Stimulated activated CD4-positive, alpha-beta T cell treated with anti-CD3 and anti-CD28 coated beads, TNF-alpha, amount 100 ng/mL, for 24 hours (primary cell): ENCODE data around the gene IFT122.

Experiments used
- DNase-seq, 3 experiments: peaks; one replicate each; pipeline ENCODE4 v3.0.0-alpha.2; 2020; ENCODE audit warnings: low read depth in 3 of 3

IFT122 gene

GRCh38 chr3:129413687-129414506 lies 26.1 kb upstream of the IFT122 start:
- DNase-seq = no peak

DNA sequence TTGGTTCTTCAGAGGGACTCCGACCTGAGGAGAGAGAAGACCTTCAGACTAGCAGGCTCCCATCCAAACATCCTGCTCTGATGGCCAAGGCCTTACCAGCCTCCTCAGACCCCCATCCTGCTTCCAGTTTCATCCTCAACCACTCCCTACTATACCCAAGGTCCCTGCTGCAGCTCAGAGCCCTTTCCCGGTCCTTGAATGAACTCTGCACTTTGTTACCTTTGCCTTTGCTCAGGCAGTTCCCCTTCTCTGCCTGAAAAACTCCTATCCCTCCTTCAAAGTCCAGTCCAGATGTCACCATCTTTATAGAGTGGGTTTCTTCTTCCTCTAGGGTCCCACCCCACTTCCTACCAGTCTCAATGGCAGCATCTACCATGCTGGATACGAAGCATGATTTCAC lies 24.6 kb upstream of the IFT122 start:
- no peak for DNase-seq

DNA sequence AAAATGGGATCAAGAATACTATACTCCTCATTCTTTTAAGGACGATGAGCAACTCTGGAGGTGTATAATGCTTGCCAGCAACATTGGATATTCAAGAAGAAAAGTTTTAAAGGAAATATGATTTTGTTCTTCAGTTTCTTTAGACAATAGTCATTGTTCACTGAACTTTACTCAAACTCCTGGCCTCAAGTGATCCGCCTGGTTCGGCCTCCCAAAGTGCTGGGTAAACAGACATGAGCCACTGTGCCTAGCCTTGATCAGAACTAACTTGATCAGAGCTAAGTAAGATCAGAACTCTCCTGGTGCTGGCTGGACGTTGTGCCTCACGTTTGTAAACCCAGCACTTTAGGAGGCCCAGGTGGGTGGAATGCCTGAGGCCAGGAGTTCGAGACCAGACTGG lies 24.2 kb upstream of the IFT122 start:
- DNase-seq = no peak

- no peak for DNase-seq
Measured at GRCh38 chr3:129416415-129416814, 23.6 kb upstream of the IFT122 start.

- no peak for DNase-seq
Measured at GRCh38 chr3:129417326-129417725, 22.7 kb upstream of the IFT122 start.

GRCh38 chr3:129418041-129418973 lies 21.7 kb upstream of the IFT122 start:
- no peak for DNase-seq

DNA sequence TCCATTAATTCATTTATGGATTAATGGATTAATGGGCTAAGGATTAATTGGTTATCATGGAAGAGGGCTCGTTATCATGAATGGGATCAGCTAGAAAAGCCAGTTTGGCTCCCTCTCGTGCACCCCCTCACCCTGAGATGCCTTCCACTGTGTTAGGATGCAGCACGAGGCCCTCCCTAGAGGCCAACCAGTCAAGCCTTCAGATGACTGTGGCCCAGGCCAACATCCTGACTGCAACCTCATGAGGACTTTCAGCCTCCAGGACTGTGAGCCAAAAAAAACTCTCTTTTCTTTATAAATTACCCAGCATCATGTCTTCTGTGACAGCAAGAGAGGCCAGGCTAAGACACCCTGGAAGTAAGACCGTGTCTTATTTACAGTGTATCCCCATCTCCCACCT lies 20.5 kb upstream of the IFT122 start:
- DNase-seq = no peak

DNA sequence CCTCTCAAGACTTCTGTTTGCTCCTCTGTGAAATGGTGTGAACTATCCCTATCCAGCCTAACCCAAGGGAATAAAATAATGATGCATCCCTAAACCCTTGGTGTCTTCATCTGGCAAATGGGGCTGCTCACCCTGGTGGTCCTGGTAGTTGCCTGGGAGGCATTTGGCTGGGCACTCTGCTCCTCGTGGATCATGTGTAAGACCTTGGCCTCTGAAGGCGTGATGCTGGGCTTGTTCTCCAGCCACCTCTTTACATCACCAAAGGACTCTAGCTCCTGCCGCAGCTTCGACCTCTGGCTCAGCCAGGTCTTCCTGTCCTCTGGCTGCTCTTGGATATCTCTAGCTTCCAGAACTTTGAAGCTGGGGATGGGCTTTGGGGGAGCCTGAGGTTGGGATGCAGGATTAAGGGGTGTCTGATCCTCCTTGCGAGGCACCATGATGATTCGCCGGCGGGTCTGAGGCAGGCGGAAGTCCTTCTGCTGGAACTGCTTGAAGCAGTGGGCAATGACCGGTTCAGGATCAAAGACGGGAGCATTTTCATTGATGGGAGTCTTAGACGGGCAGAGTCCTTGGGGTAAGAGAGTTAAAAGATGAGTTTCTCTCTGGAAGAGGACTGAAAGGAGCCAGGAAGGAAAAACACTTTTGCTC lies 18.7 kb upstream of the IFT122 start:
- DNase-seq = no peak

DNA sequence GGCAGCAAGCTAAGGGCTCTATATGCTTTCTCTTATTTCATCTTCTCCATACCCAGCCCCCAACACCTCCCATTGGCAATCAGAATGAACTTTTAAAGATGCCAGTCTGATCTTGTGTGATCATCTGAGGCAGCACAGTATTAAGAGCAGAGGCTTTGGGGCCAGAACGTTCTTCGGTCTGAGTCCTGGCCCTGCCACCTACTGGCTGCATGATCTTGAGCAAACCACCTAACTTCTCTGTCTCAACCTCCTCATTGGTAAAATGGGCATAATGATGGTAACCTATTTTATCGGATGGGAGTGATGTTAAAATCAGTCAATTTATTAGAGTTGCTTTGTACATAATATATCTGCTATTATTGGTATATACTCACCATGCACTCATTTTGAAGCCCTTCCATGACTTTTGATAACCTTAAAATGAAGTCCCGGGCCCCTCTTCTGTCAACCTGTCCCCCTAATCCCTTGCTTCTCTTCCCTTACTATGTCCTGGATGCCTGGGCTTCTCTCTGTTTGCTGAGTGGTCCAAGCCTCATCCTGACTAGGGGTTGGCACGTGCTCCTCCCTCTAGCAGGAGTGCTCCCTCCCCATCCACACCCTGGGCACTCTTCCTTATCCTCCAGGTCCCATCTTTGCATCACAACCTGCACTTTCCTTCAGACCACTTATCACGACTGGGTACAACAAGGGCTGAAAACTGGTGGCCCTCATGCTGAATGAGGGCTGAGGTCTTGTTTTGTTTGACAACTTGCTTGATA lies 17.9 kb upstream of the IFT122 start:
- DNase-seq = no peak

DNA sequence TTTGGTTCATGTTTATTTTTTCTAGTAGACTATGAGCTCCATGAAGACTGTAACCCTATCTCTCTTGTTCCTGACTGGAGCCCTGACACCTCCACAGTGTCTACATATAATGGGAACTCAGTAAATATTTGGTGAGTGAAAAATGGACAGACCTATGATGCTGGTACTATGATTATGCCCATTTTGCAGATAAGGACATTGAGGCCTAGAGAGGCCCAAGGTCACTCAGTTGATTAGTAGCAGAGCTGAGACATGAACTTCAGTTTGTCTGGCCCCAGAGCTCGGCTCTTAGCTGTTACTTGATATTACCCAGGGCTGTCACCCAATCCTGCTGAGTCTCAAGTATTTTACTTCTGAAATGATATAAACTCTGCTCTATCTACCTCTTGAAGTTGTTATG lies 17.1 kb upstream of the IFT122 start:
- no peak for DNase-seq

DNA sequence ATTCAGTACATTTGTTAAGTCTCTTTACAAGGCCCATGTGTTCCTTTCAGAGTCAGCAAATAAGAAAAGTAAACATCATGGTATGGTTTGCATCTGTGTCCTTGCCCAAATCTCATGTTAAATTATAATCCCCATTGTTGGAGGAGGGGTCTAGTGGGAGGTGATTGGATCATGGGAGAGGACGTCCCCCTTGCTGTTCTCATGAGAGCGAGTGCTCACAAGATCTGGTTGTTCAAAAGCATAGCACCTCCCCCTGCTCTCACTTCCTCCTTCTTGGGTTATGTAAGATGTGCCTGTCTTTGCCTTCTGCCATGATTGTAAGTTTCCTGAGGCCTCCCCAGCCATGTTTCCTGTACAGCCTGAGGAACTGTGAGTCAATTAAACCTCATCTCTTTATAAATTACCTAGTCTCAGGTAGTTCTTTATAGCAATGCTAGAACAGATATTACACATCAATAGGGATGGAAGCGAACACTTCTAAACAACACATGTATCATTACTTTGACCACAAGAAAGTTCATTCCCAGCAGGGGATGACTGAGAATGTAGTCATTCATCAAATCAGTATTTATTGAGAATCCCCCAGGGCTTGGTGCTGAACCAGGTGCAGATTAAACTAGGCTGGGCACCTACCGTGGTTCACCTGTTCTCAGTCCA lies 15.7 kb upstream of the IFT122 start:
- DNase-seq = no peak

- DNase-seq = no peak
Measured at GRCh38 chr3:129425213-129425612, 14.8 kb upstream of the IFT122 start.

DNA sequence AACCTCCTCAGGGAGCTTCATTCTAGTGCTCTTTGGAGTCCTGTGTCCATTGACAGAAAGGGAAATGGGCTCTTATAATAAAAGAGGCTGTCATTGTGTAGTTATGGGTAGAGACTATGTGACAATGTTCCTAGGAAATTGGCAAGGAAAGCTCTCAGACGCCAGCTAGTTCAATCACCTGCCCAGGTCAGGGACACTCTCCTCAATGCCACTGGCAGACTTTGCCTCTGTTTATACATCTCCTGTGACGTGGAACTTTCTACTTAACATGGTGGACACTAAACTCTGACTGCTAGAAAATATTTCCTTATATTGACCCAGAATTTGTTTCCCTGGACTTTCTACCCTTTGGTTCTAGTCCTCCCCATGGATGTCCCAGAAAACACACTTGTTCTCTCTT lies 14.4 kb upstream of the IFT122 start:
- no peak for DNase-seq

GRCh38 chr3:129428007-129428375 lies 12.0 kb upstream of the IFT122 start:
- no peak for DNase-seq

DNA sequence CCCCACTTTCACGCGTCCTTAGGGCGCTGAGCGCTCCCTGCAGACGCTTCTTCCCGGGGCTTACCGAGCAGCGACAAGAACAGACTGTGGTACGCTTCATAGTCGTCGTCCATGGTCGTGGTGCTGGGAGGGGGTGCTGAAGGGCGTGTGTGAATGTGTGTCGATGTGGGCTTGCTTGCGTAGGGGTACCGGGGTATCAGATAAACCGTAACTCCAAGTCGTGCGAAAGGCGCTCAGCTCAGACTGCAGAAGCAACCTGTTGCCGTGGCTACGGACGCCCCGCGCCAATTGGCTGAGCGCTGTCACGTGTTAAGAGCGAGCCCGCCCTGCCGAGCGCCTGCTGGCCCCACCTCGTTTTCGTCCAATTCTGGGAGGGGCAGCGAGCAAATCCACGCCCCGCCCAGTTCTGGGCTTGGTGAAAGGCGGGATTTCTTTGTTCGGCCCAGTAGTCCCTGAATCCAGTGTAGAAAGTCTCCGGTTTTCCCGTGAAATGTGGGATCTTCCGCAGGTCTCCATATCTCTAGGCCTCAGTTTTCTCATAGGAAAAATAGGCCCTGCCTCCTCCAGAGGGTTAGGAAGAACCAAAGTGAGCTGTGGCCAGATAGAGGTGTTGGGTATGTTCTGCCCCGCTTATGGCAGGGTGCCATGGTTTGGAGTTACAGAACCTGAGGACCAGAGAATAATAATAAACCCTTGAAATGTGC lies 11.5 kb upstream of the IFT122 start, which contains the start of gene EFCAB12:
EFCAB12 (minus strand) TSS at position 261 of the 704 bp plus-strand sequence; CDS start at position 113, 148 bp downstream.
- peak; percentile 72 to 88 (median 76) for DNase-seq

GRCh38 chr3:129429080-129429451 lies 11.0 kb upstream of the IFT122 start:
- DNase-seq = no peak

DNA sequence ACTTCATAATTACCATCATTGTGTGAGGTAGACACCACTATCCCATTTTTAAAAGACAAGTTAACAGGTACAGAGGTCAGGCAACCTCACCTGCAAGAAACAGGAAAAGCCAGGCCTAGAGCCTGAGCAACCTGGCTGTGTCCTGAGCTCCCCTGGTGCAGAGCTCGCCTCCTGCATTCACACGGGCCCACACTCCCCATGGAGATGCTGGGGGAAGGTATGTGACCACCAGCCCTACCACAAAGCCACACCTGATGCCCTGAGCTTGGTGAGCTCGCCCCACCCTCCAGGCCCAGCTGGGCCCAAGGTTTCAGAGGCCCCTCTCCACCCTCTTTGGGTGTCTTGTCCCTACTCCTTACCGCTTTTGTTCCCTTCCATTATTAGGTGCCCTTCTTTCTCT lies 10.4 kb upstream of the IFT122 start:
- DNase-seq = no peak

DNA sequence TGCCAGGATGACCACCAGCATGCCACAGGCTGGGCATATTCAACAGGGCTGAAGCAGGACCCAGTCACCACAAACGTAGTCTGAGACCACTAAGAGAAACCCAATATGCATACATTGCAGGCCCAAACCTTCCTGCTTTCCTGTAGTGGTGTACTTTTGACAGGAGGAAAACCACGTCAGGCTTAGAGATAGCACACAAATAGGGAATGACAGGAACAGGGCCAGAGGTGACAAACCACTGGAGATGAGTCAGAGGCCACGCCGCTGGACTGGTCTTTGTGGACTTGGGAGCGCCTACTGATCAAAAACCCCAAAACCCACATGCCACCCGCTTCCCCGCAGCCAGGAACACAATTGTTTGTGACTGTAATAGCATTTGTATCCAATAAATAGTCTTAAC lies 8.0 kb upstream of the IFT122 start:
- no peak for DNase-seq

DNA sequence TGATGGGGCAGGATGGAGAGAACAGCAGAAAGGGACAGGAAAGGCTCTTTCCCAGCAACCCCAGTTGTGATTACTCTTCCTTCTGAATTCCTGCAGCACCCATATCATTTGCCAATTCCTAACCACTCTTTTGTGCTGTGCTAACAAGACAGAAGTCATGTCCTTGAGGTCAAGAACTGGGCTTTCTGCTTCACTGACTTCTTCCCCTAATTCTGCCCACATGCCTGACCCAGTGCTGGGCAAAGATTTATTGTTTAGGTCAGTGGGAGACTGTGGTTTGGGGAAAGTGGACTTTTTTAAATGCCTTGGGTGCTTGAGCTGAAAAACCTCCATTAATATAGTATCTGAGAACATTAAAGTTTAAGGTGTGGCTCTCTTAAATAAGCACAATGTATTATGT lies 7.4 kb upstream of the IFT122 start:
- no peak for DNase-seq

DNA sequence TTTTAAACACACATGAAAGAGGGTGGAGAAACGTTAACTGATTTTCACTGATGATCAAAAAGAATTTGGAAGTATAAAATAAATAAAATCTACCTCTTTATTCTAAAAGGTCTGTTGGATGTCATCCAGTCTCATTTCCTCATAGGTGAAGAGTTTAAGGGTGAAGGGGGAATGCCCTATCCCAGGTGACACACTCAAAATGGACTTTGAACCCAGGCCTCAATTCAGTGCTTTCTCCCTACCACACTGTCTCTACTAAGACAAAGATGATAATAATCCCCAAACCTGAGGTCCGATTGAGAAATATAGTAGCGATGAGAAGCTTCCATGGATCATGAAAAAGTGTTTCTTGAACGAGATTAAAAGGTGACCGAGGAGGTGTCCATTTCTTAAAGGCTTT lies 6.5 kb upstream of the IFT122 start:
- no peak for DNase-seq
